H9 (cell line): ENCODE data around the gene NTNG2. TPM values are rescaled to one million over a fixed set of nuclear protein-coding genes. Genes with fewer than 3 reads are reported as not detected.

ENCODE experiments used
- DNase-seq: peaks from one replicate; pipeline ENCODE4 v3.0.0-alpha.2; 2017
- H2AFZ ChIP-seq: one replicate; pipeline ENCODE4 v1.6.1; 2013; ENCODE audit warnings: mild to moderate bottlenecking, low read length, control low read depth, moderate library complexity
- H2AK5ac ChIP-seq: 2 replicates; pipeline ENCODE4 v1.6.1; 2013; ENCODE audit warnings: low read length, control low read depth, mixed read lengths; ENCODE audit not compliant: insufficient read length
- H2BK120ac ChIP-seq: one replicate; pipeline ENCODE4 v1.6.1; 2013; ENCODE audit warnings: low read depth, mild to moderate bottlenecking, low read length, control low read depth, inconsistent platforms; ENCODE audit not compliant: poor library complexity, severe bottlenecking
- H2BK12ac ChIP-seq: 2 replicates; pipeline ENCODE4 v1.6.1; 2013; ENCODE audit warnings: low read length, control low read depth, mixed read lengths, low read depth; ENCODE audit not compliant: insufficient read length
- H2BK15ac ChIP-seq: 2 replicates; pipeline ENCODE4 v1.6.1; 2013; ENCODE audit warnings: low read depth, low read length, control low read depth
- H2BK20ac ChIP-seq: one replicate; pipeline ENCODE4 v1.6.1; 2013; ENCODE audit warnings: low read depth, mild to moderate bottlenecking, low read length, control low read depth, inconsistent platforms; ENCODE audit not compliant: poor library complexity, severe bottlenecking
- H2BK5ac ChIP-seq: 2 replicates; pipeline ENCODE4 v1.6.1; 2013; ENCODE audit warnings: low read length, control low read depth, mixed read lengths; ENCODE audit not compliant: insufficient read length
- H3K14ac ChIP-seq: 2 replicates; pipeline ENCODE4 v1.6.1; 2013; ENCODE audit warnings: low read length, control low read depth; ENCODE audit not compliant: insufficient read depth
- H3K18ac ChIP-seq: 2 replicates; pipeline ENCODE4 v1.6.1; 2013; ENCODE audit warnings: low read depth, mild to moderate bottlenecking, mixed read lengths, low read length, control low read depth; ENCODE audit not compliant: insufficient read length
- H3K23ac ChIP-seq: 2 replicates; pipeline ENCODE4 v1.6.1; 2013; ENCODE audit warnings: low read length, control low read depth, mixed read lengths, low read depth; ENCODE audit not compliant: insufficient read length
- H3K23me2 ChIP-seq: 2 replicates; pipeline ENCODE4 v1.6.1; 2013; ENCODE audit warnings: low read depth, mild to moderate bottlenecking, mixed read lengths, low read length, control low read depth; ENCODE audit not compliant: insufficient read length, poor library complexity, severe bottlenecking
- H3K27ac ChIP-seq: 2 replicates; pipeline ENCODE4 v1.5.1; 2013; ENCODE audit warnings: low read length, control low read depth, mixed read lengths, low read depth; ENCODE audit not compliant: insufficient read length
- H3K27me3 ChIP-seq: 2 replicates; pipeline ENCODE4 v1.6.1; 2013; ENCODE audit warnings: low read length, control low read depth, inconsistent platforms; ENCODE audit not compliant: insufficient read depth
- H3K4ac ChIP-seq: 2 replicates; pipeline ENCODE4 v1.6.1; 2013; ENCODE audit warnings: low read depth, mild to moderate bottlenecking, control low read depth, inconsistent platforms, low read length, moderate library complexity
- H3K4me1 ChIP-seq: 2 replicates; pipeline ENCODE4 v1.6.1; 2013; ENCODE audit warnings: low read length, control low read depth, inconsistent platforms; ENCODE audit not compliant: insufficient read depth
- H3K4me2 ChIP-seq: 2 replicates; pipeline ENCODE4 v1.6.1; 2013; ENCODE audit warnings: low read length, control low read depth, mixed read lengths; ENCODE audit not compliant: insufficient read length, insufficient read depth
- H3K56ac ChIP-seq: 2 replicates; pipeline ENCODE4 v1.6.1; 2013; ENCODE audit warnings: low read depth, mild to moderate bottlenecking, mixed read lengths, low read length, control low read depth; ENCODE audit not compliant: insufficient read length
- H3K79me1 ChIP-seq: 2 replicates; pipeline ENCODE4 v1.6.1; 2013; ENCODE audit warnings: low read depth, mild to moderate bottlenecking, moderate library complexity, low read length, control low read depth, inconsistent platforms; ENCODE audit not compliant: insufficient read depth, poor library complexity, severe bottlenecking
- H3K79me2 ChIP-seq: 2 replicates; pipeline ENCODE4 v1.6.1; 2013; ENCODE audit warnings: low read length, control low read depth, inconsistent platforms; ENCODE audit not compliant: insufficient read depth
- H3K9ac ChIP-seq: 2 replicates; pipeline ENCODE4 v1.6.1; 2013; ENCODE audit warnings: low read length, control low read depth, mixed read lengths; ENCODE audit not compliant: insufficient read length; ENCODE audit errors: extremely low read depth
- H3K9me3 ChIP-seq: one replicate; pipeline ENCODE4 v1.6.1; 2013; ENCODE audit warnings: low read depth, low read length, inconsistent platforms; ENCODE audit not compliant: control insufficient read depth
- H3T11ph ChIP-seq: one replicate; pipeline ENCODE4 v1.6.1; 2013; ENCODE audit warnings: mild to moderate bottlenecking, low read length, control low read depth, inconsistent platforms
- H4K20me1 ChIP-seq: one replicate; pipeline ENCODE4 v1.6.1; 2013; ENCODE audit not compliant: control insufficient read depth, insufficient read length, insufficient read depth
- H4K5ac ChIP-seq: 2 replicates; pipeline ENCODE4 v1.6.1; 2013; ENCODE audit warnings: low read depth, mild to moderate bottlenecking, mixed read lengths, low read length, control low read depth; ENCODE audit not compliant: insufficient read length
- H4K8ac ChIP-seq: replicated peaks from 2 replicates; pipeline ENCODE4 v1.6.1; 2013; ENCODE audit warnings: low read length, control low read depth, mixed read lengths, low read depth; ENCODE audit not compliant: insufficient read length
- H4K91ac ChIP-seq: 2 replicates; pipeline ENCODE4 v1.6.1; 2013; ENCODE audit warnings: low read depth, mild to moderate bottlenecking, moderate library complexity, mixed read lengths, low read length, control low read depth; ENCODE audit not compliant: insufficient read length
- H3K27ac Mint-ChIP-seq, 3 experiments: 2 replicates in 2 of 3; 3 replicates in 1 of 3; pipeline ENCODE4 v1.8.0; 2020 to 2021; ENCODE audit warnings: mixed read lengths in 3 of 3, mild to moderate bottlenecking in 1 of 3, moderate library complexity in 1 of 3
- H3K27me3 Mint-ChIP-seq: 2 replicates; pipeline ENCODE4 v1.8.0; 2021; ENCODE audit warnings: low read depth, mild to moderate bottlenecking, moderate library complexity, mixed read lengths
- H3K36me3 Mint-ChIP-seq, 3 experiments: 2 replicates in 2 of 3; 3 replicates in 1 of 3; pipeline ENCODE4 v1.8.0; 2020 to 2021; ENCODE audit warnings: low read depth in 3 of 3, mixed read lengths in 3 of 3; ENCODE audit not compliant: insufficient read depth in 1 of 3
- H3K4me1 Mint-ChIP-seq, 2 experiments: 2 replicates each; pipeline ENCODE4 v1.8.0; 2020; ENCODE audit warnings: mixed read lengths in 2 of 2
- H3K4me3 Mint-ChIP-seq, 2 experiments: 2 replicates in 1 of 2; 3 replicates in 1 of 2; pipeline ENCODE4 v1.8.0; 2020 to 2021; ENCODE audit warnings: mild to moderate bottlenecking in 2 of 2, mixed read lengths in 2 of 2, moderate library complexity in 1 of 2
- H3K9me3 Mint-ChIP-seq, 2 experiments: 2 replicates in 1 of 2; 3 replicates in 1 of 2; pipeline ENCODE4 v1.8.0; 2020; ENCODE audit warnings: mild to moderate bottlenecking in 2 of 2, mixed read lengths in 2 of 2, moderate library complexity in 1 of 2
- CTCF ChIP-seq: fragments of 200-600 bp; sonication (generic); conservative IDR thresholded peaks from 3 replicates; pipeline ENCODE4 v1.8.0; 2021; ENCODE audit warnings: antibody characterized with exemption, mild to moderate bottlenecking
- WGBS: extraction: QIAGEN DNeasy Blood & Tissue Kit; methylation state at CpG from one replicate; pipeline ENCODE4 v1.1.7; 2013; ENCODE audit warnings: missing lambda C conversion rate, low lambda C conversion rate, mixed read lengths; ENCODE audit not compliant: insufficient read length; ENCODE audit errors: extremely low coverage; 5-methylcytosine and 5-hydroxymethylcytosine counted together
- total RNA-seq: library from RNA; stranded (reverse); gene quantifications from 2 replicates; pipeline ENCODE4 v1.2.1, GENCODE V29; 2021

Gene NTNG2
- total RNA-seq, 1 experiment from 2014 or later = 0.52 TPM

DNA sequence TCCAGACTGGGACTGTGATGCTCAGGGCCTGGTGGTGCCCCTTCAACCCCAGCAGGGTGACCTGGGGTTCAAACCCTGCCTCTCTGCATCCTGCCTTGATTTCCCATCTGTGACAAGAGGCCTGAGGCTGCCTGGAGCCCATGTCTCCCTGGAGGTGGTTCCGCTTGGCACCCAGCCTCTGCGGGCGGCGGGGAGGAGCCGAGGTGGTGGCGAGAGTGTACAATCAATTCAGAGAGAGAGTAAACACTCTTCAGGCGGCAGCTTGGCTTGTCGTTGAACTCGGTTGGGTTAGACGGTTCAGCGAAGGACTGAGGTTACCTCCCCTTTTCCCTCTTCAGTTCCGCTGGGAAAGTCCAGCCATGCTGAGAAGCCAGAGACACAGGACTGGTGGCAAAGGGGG lies 39.3 kb downstream of the NTNG2 start:
- no peaks in the 10 kb centered on the region for H3K4me1 ChIP-seq
- no peak for TF ChIP-seq CTCF
- no peak overlapping the region for H3T11ph ChIP-seq
- no peak overlapping the region for H2BK20ac ChIP-seq
- no peak overlapping the region for H4K91ac ChIP-seq
- H3K9me3 ChIP-seq = peaks cover 10% of the 10 kb centered on the region
- no peak overlapping the region for H2AK5ac ChIP-seq
- Mint-ChIP-seq H3K9me3 (peaks cover 9 to 11% of the 10 kb centered on the region in 2 experiments), H3K4me3 (no peak overlapping the region), H3K4me1 (peaks cover 5 to 8% of the 10 kb centered on the region in 2 experiments; a peak in 3 of 4 replicates), H3K27ac (no peak overlapping the region; a peak in 1 of 7 replicates), H3K36me3 (peaks cover 0 to 5% (median 3%) of the 10 kb centered on the region in 3 experiments; a peak in 3 of 7 replicates), H3K27me3 (peaks cover 20% of the 10 kb centered on the region)
- no peak overlapping the region for H3K23ac ChIP-seq
- DNase-seq = no peak
- H2BK5ac ChIP-seq = no peak overlapping the region
- H4K20me1 ChIP-seq = no peaks in the 10 kb centered on the region
- no peak overlapping the region for H2BK15ac ChIP-seq
- no peaks in the 10 kb centered on the region for H3K27me3 ChIP-seq
- H2AFZ ChIP-seq = no peak overlapping the region
- H3K79me2 ChIP-seq = no peaks in the 10 kb centered on the region
- H3K27ac ChIP-seq = no peak overlapping the region
- H3K18ac ChIP-seq = no peak overlapping the region
- no peak overlapping the region for H3K4me2 ChIP-seq
- no CpG with 5 or more reads among the region's 12 CpGs for WGBS
- H3K9ac ChIP-seq = no peak overlapping the region
- no peak overlapping the region for H2BK12ac ChIP-seq
- H3K14ac ChIP-seq = no peak overlapping the region
- H3K23me2 ChIP-seq = no peaks in the 10 kb centered on the region
- no peak overlapping the region for H4K5ac ChIP-seq
- H3K56ac ChIP-seq = no peak overlapping the region
- H3K4ac ChIP-seq = no peak overlapping the region
- no peak overlapping the region for H2BK120ac ChIP-seq
- H3K79me1 ChIP-seq = no peaks in the 10 kb centered on the region
- H4K8ac ChIP-seq = no peak overlapping the region
